Measurements from ENCODE around the gene ANO7. TPM values are rescaled to one million over a fixed set of nuclear protein-coding genes. Genes with fewer than 3 reads are reported as not detected.

ANO7 gene
- total RNA-seq, 4 donors from 2014 or later = 0.32 to 1.3 (median 0.42) TPM; not detected in 1

DNA sequence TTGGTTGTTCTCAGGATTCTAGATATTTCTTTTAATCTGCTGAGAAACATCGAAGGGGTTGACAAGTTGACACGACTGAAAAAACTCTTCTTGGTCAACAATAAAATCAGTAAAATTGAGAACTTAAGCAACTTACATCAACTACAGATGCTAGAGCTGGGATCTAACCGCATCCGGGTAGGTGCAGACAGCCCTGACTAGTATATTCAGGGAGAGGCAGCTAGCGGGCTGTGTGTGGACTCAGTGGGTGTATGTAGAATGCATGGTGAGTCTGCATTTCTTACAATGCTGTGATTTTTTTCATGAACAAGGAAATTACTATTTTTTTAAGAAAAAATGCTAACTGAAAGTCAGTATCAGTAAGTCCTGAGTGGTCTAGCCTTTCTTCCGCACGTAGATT, 28.2 kb upstream of the ANO7 start:
- H3K36me3 ChIP-seq = peaks cover 37 to 82% (median 59%) of the 10 kb centered on the region in 4 donors

DNA sequence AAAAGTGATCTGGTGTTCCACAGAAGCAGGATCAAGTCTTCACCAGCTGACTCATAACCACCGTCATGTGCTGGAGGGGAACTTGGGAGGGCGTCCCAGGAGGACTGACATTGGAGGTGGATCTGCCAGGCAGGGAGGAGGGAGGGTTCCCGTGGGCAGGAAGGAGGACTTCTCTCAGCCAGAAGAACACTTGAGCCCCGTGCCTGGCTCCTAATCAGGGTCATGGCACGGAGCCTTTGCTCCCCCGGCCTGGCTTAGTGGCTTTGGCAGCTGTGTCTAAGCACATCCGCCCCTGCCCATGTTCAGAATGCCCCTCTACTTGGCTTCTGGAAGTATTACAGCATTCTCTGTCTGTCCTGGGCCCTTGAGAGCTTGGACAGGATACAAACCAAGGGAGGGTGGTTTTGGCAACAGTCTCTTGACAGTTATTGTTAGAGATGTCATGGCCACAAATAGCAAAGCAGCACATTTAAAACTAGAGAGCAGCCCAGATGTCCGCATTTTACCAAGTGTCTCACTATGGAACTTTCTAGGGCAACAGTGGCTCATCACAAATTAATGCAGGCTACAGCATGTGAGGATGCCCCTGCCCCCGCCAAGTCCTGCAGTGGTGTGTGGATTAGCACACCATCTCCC, 26.7 kb upstream of the ANO7 start:
- WGBS = 30% methylated on average over 9 of the region's 9 CpGs
- Histone ChIP-seq H3K9me3 (no peaks in the 10 kb centered on the region), H3K27ac (replicated peaks in 1 of 4) (peak overlapping the region; percentile 66 to 85 (median 74)), H3K36me3 (peaks cover 45 to 85% (median 70%) of the 10 kb centered on the region in 4 donors), H3K27me3 (no peaks in the 10 kb centered on the region), H3K4me3 (peak overlapping the region in 1 of 4 donors; percentile 10), H3K4me1 (peaks cover 12 to 20% (median 19%) of the 10 kb centered on the region in 4 donors)
- DNase-seq (ENCODE audit: extremely low spot score) = peak; percentile 95
- TF ChIP-seq, protein P1, sequence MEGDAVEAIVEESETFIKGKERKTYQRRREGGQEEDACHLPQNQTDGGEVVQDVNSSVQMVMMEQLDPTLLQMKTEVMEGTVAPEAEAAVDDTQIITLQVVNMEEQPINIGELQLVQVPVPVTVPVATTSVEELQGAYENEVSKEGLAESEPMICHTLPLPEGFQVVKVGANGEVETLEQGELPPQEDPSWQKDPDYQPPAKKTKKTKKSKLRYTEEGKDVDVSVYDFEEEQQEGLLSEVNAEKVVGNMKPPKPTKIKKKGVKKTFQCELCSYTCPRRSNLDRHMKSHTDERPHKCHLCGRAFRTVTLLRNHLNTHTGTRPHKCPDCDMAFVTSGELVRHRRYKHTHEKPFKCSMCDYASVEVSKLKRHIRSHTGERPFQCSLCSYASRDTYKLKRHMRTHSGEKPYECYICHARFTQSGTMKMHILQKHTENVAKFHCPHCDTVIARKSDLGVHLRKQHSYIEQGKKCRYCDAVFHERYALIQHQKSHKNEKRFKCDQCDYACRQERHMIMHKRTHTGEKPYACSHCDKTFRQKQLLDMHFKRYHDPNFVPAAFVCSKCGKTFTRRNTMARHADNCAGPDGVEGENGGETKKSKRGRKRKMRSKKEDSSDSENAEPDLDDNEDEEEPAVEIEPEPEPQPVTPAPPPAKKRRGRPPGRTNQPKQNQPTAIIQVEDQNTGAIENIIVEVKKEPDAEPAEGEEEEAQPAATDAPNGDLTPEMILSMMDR (IDR thresholded peaks at IDR 0.05) = no peak
- no peak for TF ChIP-seq EP300 (IDR thresholded peaks at IDR 0.05)
- peak; percentile 65 to 82 for TF ChIP-seq POLR2AphosphoS5 (IDR thresholded peaks at IDR 0.05)
- intact Hi-C loops (cut with DNase I) = no loop called here

More for the DNA sequence above, 28.2 kb upstream of the ANO7 start:
- Histone ChIP-seq H3K4me3 (no peak overlapping the region), H3K9me3 (no peaks in the 10 kb centered on the region), H3K27ac (replicated peaks in 1 of 4) (peak overlapping the region in 1 of 4 donors; percentile 85), H3K27me3 (no peaks in the 10 kb centered on the region), H3K4me1 (peaks cover 12 to 20% (median 19%) of the 10 kb centered on the region in 4 donors)
- intact Hi-C loops (cut with DNase I) = no loop called here
- 97% methylated on average over 7 of the region's 7 CpGs for WGBS
- DNase-seq (ENCODE audit: extremely low spot score) = no peak
- no peak for TF ChIP-seq EP300 (IDR thresholded peaks at IDR 0.05)

DNA sequence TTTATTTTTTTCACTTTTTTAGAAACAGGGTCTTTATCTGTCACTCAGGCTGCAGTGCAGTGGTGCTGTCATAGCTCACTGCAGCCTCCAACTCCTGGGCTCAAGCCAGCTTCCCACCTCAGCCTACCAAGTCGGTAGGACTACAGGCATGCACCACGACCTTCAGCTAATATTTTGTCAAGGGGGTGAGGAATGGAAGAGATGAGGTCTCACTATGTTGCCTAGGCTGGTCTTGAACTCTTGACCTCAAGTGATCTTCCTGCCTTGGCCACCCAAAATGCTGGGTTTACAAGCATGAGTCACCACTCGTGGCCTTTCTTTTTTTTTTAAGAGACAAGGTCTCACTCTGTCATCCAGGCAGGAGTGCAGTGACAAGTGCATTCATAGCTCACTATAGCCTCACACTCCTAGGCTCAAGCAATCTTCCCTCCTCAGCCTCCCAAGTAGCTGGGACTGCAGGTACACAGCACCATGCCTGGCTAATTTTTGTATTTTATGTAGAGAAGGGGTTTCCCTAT, 24.8 kb upstream of the ANO7 start:
- TF ChIP-seq POLR2AphosphoS5 (IDR thresholded peaks at IDR 0.05) (no peak), EP300 (IDR thresholded peaks at IDR 0.05) (no peak), POLR2A (IDR thresholded peaks at IDR 0.05; ENCODE audit: low read depth) (no peak)
- TF ChIP-seq, protein P1 (IDR thresholded peaks at IDR 0.05) = no peak
- Histone ChIP-seq H3K27ac (replicated peaks in 1 of 4) (no peak overlapping the region), H3K4me1 (peaks cover 12 to 20% (median 19%) of the 10 kb centered on the region in 4 donors), H3K4me3 (no peak overlapping the region), H3K27me3 (no peaks in the 10 kb centered on the region), H3K36me3 (peaks cover 43 to 85% (median 73%) of the 10 kb centered on the region in 4 donors), H3K9me3 (no peaks in the 10 kb centered on the region)
- intact Hi-C loops (cut with DNase I) = no loop called here
- WGBS = 74% methylated on average over 3 of the region's 3 CpGs
- no peak for DNase-seq (ENCODE audit: extremely low spot score)

DNA sequence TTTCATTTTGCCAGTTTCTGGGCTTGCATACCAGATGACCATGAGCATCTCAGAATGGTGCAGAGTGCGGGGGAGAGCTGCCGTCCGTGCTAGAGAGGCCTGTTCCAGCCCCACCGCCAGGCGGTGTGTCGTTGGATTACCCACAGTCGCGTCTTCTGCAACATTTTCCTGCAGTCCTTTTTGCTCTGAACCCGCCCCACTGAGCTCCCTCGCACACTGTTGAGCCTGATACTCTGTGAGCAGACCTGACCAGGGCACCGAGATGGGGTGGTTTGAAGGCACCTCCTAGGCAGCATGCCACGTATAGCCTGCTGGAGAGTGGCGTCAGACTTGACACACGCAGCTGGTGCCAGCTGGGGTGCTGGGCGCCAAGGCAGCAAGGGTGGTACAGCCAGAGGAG, 20.1 kb upstream of the ANO7 start:
- intact Hi-C loops (cut with DNase I) = no loop called here
- Histone ChIP-seq H3K36me3 (peaks cover 50 to 94% (median 86%) of the 10 kb centered on the region in 4 donors), H3K9me3 (peaks cover 0 to 14% (median 7%) of the 10 kb centered on the region in 4 donors), H3K4me3 (no peak overlapping the region), H3K27ac (replicated peaks in 1 of 4) (no peak overlapping the region), H3K4me1 (no peaks in the 10 kb centered on the region), H3K27me3 (no peaks in the 10 kb centered on the region)
- DNase-seq (ENCODE audit: extremely low spot score) = no peak
- WGBS = 100% methylated on average over 6 of the region's 15 CpGs
- TF ChIP-seq POLR2AphosphoS5 (IDR thresholded peaks at IDR 0.05) (no peak), EP300 (IDR thresholded peaks at IDR 0.05) (no peak)
- TF ChIP-seq, protein P1 (IDR thresholded peaks at IDR 0.05) = no peak

DNA sequence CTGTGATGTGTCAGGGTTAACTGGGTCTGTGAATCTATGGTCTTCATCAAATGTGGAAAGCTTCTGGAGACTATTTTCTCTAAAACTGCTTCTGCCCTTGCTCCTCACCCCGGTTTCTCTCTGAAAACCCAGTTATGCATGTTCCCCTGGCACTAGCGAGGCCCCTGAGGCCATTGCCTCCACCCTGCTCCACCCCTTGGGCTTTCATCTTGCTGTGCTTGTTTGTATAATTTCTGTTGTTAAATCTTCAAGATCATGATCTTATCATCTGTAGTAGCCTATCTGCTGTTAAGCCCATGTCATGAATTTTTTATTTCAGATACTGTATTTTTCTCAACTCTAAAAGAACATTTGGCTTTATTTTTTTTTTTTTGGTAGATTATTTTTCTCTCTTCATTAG, 14.9 kb upstream of the ANO7 start:
- H3K9me3 ChIP-seq = peaks cover 0 to 14% (median 7%) of the 10 kb centered on the region in 4 donors
- no peaks in the 10 kb centered on the region for H3K4me1 ChIP-seq
- WGBS = 95% methylated on average over 2 of the region's 2 CpGs
- H3K27ac ChIP-seq (replicated peaks in 1 of 4) = no peak overlapping the region
- no peak for DNase-seq (ENCODE audit: extremely low spot score)
- H3K27me3 ChIP-seq = no peaks in the 10 kb centered on the region
- peaks cover 33 to 87% (median 75%) of the 10 kb centered on the region in 4 donors for H3K36me3 ChIP-seq
- TF ChIP-seq, protein P1 (IDR thresholded peaks at IDR 0.05) = no peak
- TF ChIP-seq EP300 (IDR thresholded peaks at IDR 0.05) (no peak), POLR2AphosphoS5 (IDR thresholded peaks at IDR 0.05) (no peak), POLR2A (IDR thresholded peaks at IDR 0.05; ENCODE audit: low read depth) (no peak)
- H3K4me3 ChIP-seq = no peak overlapping the region
- intact Hi-C loops (cut with DNase I) = no loop called here

All from esophagus muscularis mucosa (tissue), 4 donors.